IPS-18c (cell line): Measurements from ENCODE around the gene PLXNA3.

Source experiments
- H3K4me3 ChIP-seq: 2 replicates; pipeline ENCODE4 v1.7.0; 2013; ENCODE audit warnings: low read depth, mild to moderate bottlenecking, low read length, moderate library complexity; ENCODE audit not compliant: insufficient read depth
- H3K9me3 ChIP-seq: one replicate; pipeline ENCODE4 v1.6.1; 2013; ENCODE audit warnings: mild to moderate bottlenecking, low read length, moderate library complexity; ENCODE audit not compliant: control insufficient read depth, insufficient read depth

PLXNA3 gene

GRCh38 chrX:154468217-154468616, 10.1 kb downstream of the PLXNA3 start:
- Histone ChIP-seq H3K9me3 (peaks cover 13% of the 10 kb centered on the region), H3K4me3 (no peak overlapping the region)

- H3K9me3 ChIP-seq = peaks cover 19% of the 10 kb centered on the region
- H3K4me3 ChIP-seq = no peak overlapping the region
Observed at GRCh38 chrX:154469114-154469513, 11.0 kb downstream of the PLXNA3 start.

- Histone ChIP-seq H3K4me3 (no peak overlapping the region), H3K9me3 (peaks cover 19% of the 10 kb centered on the region)
Observed at GRCh38 chrX:154469880-154470279, 11.8 kb downstream of the PLXNA3 start.

- Histone ChIP-seq H3K9me3 (peaks cover 19% of the 10 kb centered on the region), H3K4me3 (no peak overlapping the region)
Observed at GRCh38 chrX:154470434-154470833, 12.4 kb downstream of the PLXNA3 start.

GRCh38 chrX:154470914-154471568, 13.0 kb downstream of the PLXNA3 start:
- peaks cover 16% of the 10 kb centered on the region for H3K9me3 ChIP-seq
- no peak overlapping the region for H3K4me3 ChIP-seq

- peaks cover 15% of the 10 kb centered on the region for H3K9me3 ChIP-seq
- H3K4me3 ChIP-seq = no peak overlapping the region
Observed at GRCh38 chrX:154471839-154472684, 14.0 kb downstream of the PLXNA3 start.

- Histone ChIP-seq H3K4me3 (no peak overlapping the region), H3K9me3 (peaks cover 13% of the 10 kb centered on the region)
Observed at GRCh38 chrX:154472685-154473632, 14.9 kb downstream of the PLXNA3 start.

GRCh38 chrX:154473683-154474082, 15.6 kb downstream of the PLXNA3 start:
- peaks cover 12% of the 10 kb centered on the region for H3K9me3 ChIP-seq

GRCh38 chrX:154476821-154477220, 18.7 kb downstream of the PLXNA3 start:
- Histone ChIP-seq H3K9me3 (peaks cover 15% of the 10 kb centered on the region), H3K4me3 (no peak overlapping the region)

More at GRCh38 chrX:154473683-154474082, 15.6 kb downstream of the PLXNA3 start:
- H3K4me3 ChIP-seq = no peak overlapping the region

- Histone ChIP-seq H3K4me3 (peak overlapping the region; percentile 49), H3K9me3 (peaks cover 15% of the 10 kb centered on the region)
Observed at GRCh38 chrX:154477891-154478477, 19.9 kb downstream of the PLXNA3 start.

GRCh38 chrX:154478728-154479622, 20.9 kb downstream of the PLXNA3 start, which contains the start of gene LAGE3:
LAGE3 (minus strand) TSS chrX:154479281; CDS start chrX:154478915, 366 bp downstream.
- Histone ChIP-seq H3K9me3 (peaks cover 9% of the 10 kb centered on the region), H3K4me3 (peak within 1 kb of the TSS; percentile 49)

- Histone ChIP-seq H3K9me3 (peaks cover 13% of the 10 kb centered on the region), H3K4me3 (no peak overlapping the region)
Observed at GRCh38 chrX:154481195-154481594, 23.1 kb downstream of the PLXNA3 start.

GRCh38 chrX:154481911-154482601, 24.0 kb downstream of the PLXNA3 start:
- Histone ChIP-seq H3K4me3 (no peak overlapping the region), H3K9me3 (peaks cover 14% of the 10 kb centered on the region)

GRCh38 chrX:154482786-154483185, 24.7 kb downstream of the PLXNA3 start:
- no peak overlapping the region for H3K4me3 ChIP-seq
- peaks cover 16% of the 10 kb centered on the region for H3K9me3 ChIP-seq

GRCh38 chrX:154483325-154483724, 25.2 kb downstream of the PLXNA3 start:
- peaks cover 18% of the 10 kb centered on the region for H3K9me3 ChIP-seq
- H3K4me3 ChIP-seq = no peak overlapping the region
